ENCODE data around the gene PFN2. TPM values are rescaled to one million over a fixed set of nuclear protein-coding genes. Genes with fewer than 3 reads are reported as not detected.

Gene PFN2
- total and polyA plus RNA-seq, 2 experiments from 2014 or later = 174 to 246 TPM

DNA sequence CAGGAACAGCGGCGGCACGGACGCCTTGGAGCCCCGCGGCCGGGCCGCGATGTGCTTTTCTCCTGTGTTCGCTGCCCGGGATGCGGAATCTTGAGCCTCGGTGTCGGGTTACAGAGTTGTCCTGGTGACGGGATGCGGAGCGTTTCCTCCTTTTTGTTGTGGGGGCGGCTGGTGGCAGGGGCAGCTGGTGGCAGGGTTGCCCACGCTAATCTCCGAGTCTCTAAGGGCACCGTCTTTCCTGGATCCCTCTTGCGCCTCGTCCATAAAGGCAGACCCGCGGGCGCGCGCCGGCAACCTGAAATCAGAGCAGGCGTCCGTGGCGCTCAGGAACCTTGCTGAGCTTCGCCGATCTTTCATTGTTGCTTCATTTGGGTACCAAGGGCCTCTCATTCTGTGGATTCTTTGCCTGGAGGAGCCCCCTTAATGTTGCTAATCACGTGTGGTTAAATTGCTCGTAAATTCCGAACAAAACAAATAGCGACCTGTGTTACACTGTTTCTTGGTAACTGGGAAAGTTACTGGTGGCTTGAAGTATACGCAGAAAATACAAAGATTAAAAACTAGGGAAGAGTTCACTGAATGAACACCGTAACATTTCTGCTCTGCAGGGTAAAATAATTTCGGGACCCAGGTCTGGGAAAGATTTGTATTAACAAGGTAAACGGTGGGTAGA lies 844 bp upstream of the PFN2 start:
- Histone ChIP-seq H3K9me3 (ENCODE audit: low read depth) (no peaks in the 10 kb centered on the region), H4K20me1 (ENCODE audit: insufficient read depth) (no peaks in the 10 kb centered on the region), H3K9ac (peak overlapping the region; percentile 95), H3K27ac (peak overlapping the region; percentile 96), H2AFZ (peak overlapping the region; percentile 89), H3K9me2 (ENCODE audit: insufficient read depth) (no peaks in the 10 kb centered on the region), H3K36me3 (ENCODE audit: low read depth) (peaks cover 7% of the 10 kb centered on the region; the same call in 1 of the 2 replicates), H3K79me2 (ENCODE audit: insufficient read depth) (peaks cover 54% of the 10 kb centered on the region), H3K4me2 (ENCODE audit: unreplicated experiment) (peak overlapping the region; percentile 97), H3K4me1 (ENCODE audit: insufficient read depth) (peaks cover 29% of the 10 kb centered on the region), H3F3A (ENCODE audit: insufficient read depth) (peaks cover 25% of the 10 kb centered on the region), H3K4me3 (peak overlapping the region; percentile 92), H3K27me3 (replicated peaks; ENCODE audit: insufficient read depth) (no peaks in the 10 kb centered on the region)
- TF ChIP-seq EZH2 (IDR thresholded peaks at IDR 0.05; ENCODE audit: insufficient read depth, poor library complexity, severe bottlenecking) = no peak
- TF ChIP-seq EZH2phosphoT487 (IDR thresholded peaks at IDR 0.05; ENCODE audit: insufficient read depth, low read depth) = no peak
- in situ Hi-C loops (cut with MboI) = loop anchor here (10.0 kb wide), 1 partner anchor 213 kb away; no protein-coding TSS in a partner anchor
- peak; percentile 86 for DNase-seq
- WGBS, 2 experiments (ENCODE audit: low coverage in 1 of 2, low lambda C conversion rate in 2 of 2, missing lambda C conversion rate in 2 of 2) = 2 to 3% methylated on average over 41 to 42 of the region's 42 CpGs

GRCh38 chr3:149969940-149970715 lies 567 bp downstream of the PFN2 start:
- peak overlapping the region; percentile 96 for H3K27ac ChIP-seq
- peak overlapping the region; percentile 100 for H3K4me2 ChIP-seq (ENCODE audit: unreplicated experiment)
- WGBS, 2 experiments (ENCODE audit: low coverage in 1 of 2, low lambda C conversion rate in 2 of 2, missing lambda C conversion rate in 2 of 2) = 0 to 1% methylated on average over 38 to 49 of the region's 73 CpGs
- peaks cover 13% of the 10 kb centered on the region; the same call in 1 of the 2 replicates for H3K36me3 ChIP-seq (ENCODE audit: low read depth)
- no peaks in the 10 kb centered on the region for H3K9me2 ChIP-seq (ENCODE audit: insufficient read depth)
- in situ Hi-C loops (cut with MboI) = loop anchor here (10.0 kb wide), 1 partner anchor 215 kb away; no protein-coding TSS in a partner anchor
- peak overlapping the region; percentile 95 for H3K9ac ChIP-seq
- no peaks in the 10 kb centered on the region for H3K27me3 ChIP-seq (replicated peaks; ENCODE audit: insufficient read depth)
- peak overlapping the region; percentile 77 for H2AFZ ChIP-seq
- DNase-seq = peak; percentile 89
- H3K9me3 ChIP-seq (ENCODE audit: low read depth) = no peaks in the 10 kb centered on the region
- H3K4me3 ChIP-seq = peak overlapping the region; percentile 92
- peaks cover under 1% of the 10 kb centered on the region; the same call in 1 of the 2 replicates for H4K20me1 ChIP-seq (ENCODE audit: insufficient read depth)
- TF ChIP-seq EZH2 (IDR thresholded peaks at IDR 0.05; ENCODE audit: insufficient read depth, poor library complexity, severe bottlenecking) (no peak), EZH2phosphoT487 (IDR thresholded peaks at IDR 0.05; ENCODE audit: insufficient read depth, low read depth) (no peak)
- H3K4me1 ChIP-seq (ENCODE audit: insufficient read depth) = peaks cover 34% of the 10 kb centered on the region
- peaks cover 69% of the 10 kb centered on the region for H3K79me2 ChIP-seq (ENCODE audit: insufficient read depth)
- peaks cover 25% of the 10 kb centered on the region for H3F3A ChIP-seq (ENCODE audit: insufficient read depth)

DNA sequence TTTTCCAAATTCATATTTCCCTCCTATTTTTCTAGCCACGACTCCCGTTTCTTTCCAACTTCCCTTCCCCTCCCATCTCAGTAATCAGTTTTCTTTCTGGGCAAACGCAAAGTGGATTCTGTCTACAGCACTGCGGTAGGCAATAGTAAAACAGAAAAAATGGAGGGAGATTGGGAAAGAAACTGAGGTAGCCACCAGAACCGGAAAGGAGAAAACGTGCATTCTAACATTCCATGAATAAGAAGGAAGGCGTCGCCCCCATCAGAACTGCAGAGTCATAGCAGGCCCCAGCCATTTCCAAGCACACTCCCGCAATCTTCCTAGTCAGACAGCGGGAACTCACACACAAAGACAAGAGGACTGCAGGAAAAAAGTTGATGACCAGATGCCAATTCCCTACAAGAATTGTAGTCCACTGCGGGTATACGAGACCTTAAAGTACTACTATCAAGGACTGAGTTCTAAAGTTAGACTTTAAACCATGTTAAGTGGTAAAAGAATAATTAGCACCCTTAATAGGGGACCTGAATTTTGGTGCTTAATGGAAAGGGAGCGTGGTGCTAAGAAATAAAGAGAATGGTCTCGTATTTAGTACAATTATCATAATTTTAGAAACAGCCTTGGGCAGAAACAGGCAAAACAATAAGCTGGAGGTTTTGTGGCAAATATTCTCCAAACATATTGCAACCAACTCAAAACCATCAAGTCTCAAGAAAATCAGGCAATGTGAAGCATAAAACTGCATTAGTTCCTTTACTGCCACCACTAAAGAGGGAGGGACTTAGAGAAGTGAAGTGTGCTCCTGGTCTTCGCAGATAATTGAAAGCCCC lies 1.4 kb downstream of the PFN2 start:
- Histone ChIP-seq H3K9me2 (ENCODE audit: insufficient read depth) (no peaks in the 10 kb centered on the region), H2AFZ (peak overlapping the region; percentile 77), H3K79me2 (ENCODE audit: insufficient read depth) (peaks cover 77% of the 10 kb centered on the region), H3K9ac (peak overlapping the region; percentile 95), H4K20me1 (ENCODE audit: insufficient read depth) (peaks cover 5% of the 10 kb centered on the region; the same call in 1 of the 2 replicates), H3K27me3 (replicated peaks; ENCODE audit: insufficient read depth) (no peaks in the 10 kb centered on the region), H3F3A (ENCODE audit: insufficient read depth) (peaks cover 25% of the 10 kb centered on the region), H3K9me3 (ENCODE audit: low read depth) (no peaks in the 10 kb centered on the region), H3K4me3 (peak overlapping the region; percentile 92), H3K27ac (peak overlapping the region; percentile 96), H3K36me3 (ENCODE audit: low read depth) (peaks cover 13% of the 10 kb centered on the region; the same call in 1 of the 2 replicates), H3K4me1 (ENCODE audit: insufficient read depth) (peaks cover 42% of the 10 kb centered on the region), H3K4me2 (ENCODE audit: unreplicated experiment) (peak overlapping the region; percentile 100)
- in situ Hi-C loops (cut with MboI) = no loop called here
- WGBS, 2 experiments (ENCODE audit: low coverage in 1 of 2, low lambda C conversion rate in 2 of 2, missing lambda C conversion rate in 2 of 2) = 1 to 2% methylated on average over 15 of the region's 15 CpGs
- peak; percentile 93 for DNase-seq
- TF ChIP-seq EZH2 (IDR thresholded peaks at IDR 0.05; ENCODE audit: insufficient read depth, poor library complexity, severe bottlenecking) (no peak), EZH2phosphoT487 (IDR thresholded peaks at IDR 0.05; ENCODE audit: insufficient read depth, low read depth) (no peak)

DNA sequence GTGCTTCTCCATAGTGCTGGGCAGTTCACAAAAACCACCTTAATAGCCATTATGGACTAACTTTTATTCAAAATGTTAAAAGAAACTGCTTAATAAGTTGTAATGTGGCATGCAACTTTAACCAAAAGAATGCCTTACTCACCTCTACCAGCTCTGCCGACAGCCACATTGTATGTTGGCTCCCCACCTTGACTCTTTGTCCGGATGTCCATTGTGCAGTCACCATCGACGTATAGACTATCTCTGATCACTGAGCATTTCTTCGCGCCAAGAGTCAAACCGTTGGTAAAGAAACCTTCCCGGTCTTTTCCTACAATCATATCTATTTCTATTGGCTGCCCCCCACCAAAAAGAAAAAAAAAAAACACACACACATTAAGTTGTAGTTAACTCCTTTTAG lies 2.5 kb downstream of the PFN2 start:
- in situ Hi-C loops (cut with MboI) = no loop called here

More for the DNA sequence above, 2.5 kb downstream of the PFN2 start:
- Histone ChIP-seq H3K79me2 (ENCODE audit: insufficient read depth) (peaks cover 88% of the 10 kb centered on the region), H3K9ac (peak overlapping the region; percentile 95), H3K4me2 (ENCODE audit: unreplicated experiment) (peak overlapping the region; percentile 100), H3K4me3 (peak overlapping the region; percentile 92), H4K20me1 (ENCODE audit: insufficient read depth) (peaks cover 5% of the 10 kb centered on the region; the same call in 1 of the 2 replicates), H3K36me3 (ENCODE audit: low read depth) (peaks cover 18% of the 10 kb centered on the region; the same call in 1 of the 2 replicates), H3F3A (ENCODE audit: insufficient read depth) (peaks cover 34% of the 10 kb centered on the region), H3K4me1 (ENCODE audit: insufficient read depth) (peaks cover 50% of the 10 kb centered on the region), H3K9me2 (ENCODE audit: insufficient read depth) (no peaks in the 10 kb centered on the region), H3K27me3 (replicated peaks; ENCODE audit: insufficient read depth) (no peaks in the 10 kb centered on the region), H3K27ac (peak overlapping the region; percentile 96), H3K9me3 (ENCODE audit: low read depth) (no peaks in the 10 kb centered on the region), H2AFZ (no peak overlapping the region)
- TF ChIP-seq EZH2phosphoT487 (IDR thresholded peaks at IDR 0.05; ENCODE audit: insufficient read depth, low read depth) (no peak), EZH2 (IDR thresholded peaks at IDR 0.05; ENCODE audit: insufficient read depth, poor library complexity, severe bottlenecking) (no peak)
- 58 to 60% methylated on average over 8 of the region's 8 CpGs for WGBS, 2 experiments (ENCODE audit: low coverage in 1 of 2, low lambda C conversion rate in 2 of 2, missing lambda C conversion rate in 2 of 2)
- DNase-seq = peak; percentile 54
